H1 (cell line): ENCODE data around the gene CHST10. TPM values are rescaled to one million over a fixed set of nuclear protein-coding genes. Genes with fewer than 3 reads are reported as not detected.

ENCODE experiments used
- CTCF ChIA-PET: fragments of 300-600 bp; sonication (Branson Sonifier 250); formaldehyde crosslinking; loops from one replicate; lab custom pipeline; 2021; ENCODE audit not compliant: partially characterized antibody; lab: Charles Lee
- POLR2A ChIA-PET: fragments of 300-600 bp; sonication (Branson Sonifier 250); formaldehyde crosslinking; loops from one replicate; lab custom pipeline; 2021; ENCODE audit warnings: inconsistent platforms; ENCODE audit not compliant: partially characterized antibody; lab: Charles Lee
- DNase-seq, 2 experiments: peaks; one replicate each; pipeline versions ENCODE4 v3.0.0 to v3.0.0-alpha.2; 2010 to 2022; ENCODE audit warnings: low spot score in 2 of 2, low read depth in 1 of 2, mixed read lengths in 1 of 2
- FAIRE-seq: peaks from 2 replicates; lab custom pipeline; 2011; peaks lifted over from hg19 to GRCh38; lab: Jason Lieb, UNC
- H2AFZ ChIP-seq: 2 replicates; pipeline ENCODE4 v1.8.1; 2012; ENCODE audit warnings: low read length, inconsistent platforms
- H2AK5ac ChIP-seq: 2 replicates; pipeline ENCODE4 v1.6.1; 2013; ENCODE audit warnings: low read depth, low read length
- H2BK120ac ChIP-seq: replicated peaks from 2 replicates; pipeline ENCODE3; 2013; ENCODE audit warnings: low read depth, low read length, inconsistent platforms
- H2BK12ac ChIP-seq: 2 replicates; pipeline ENCODE4 v1.6.1; 2013; ENCODE audit warnings: low read depth, low read length
- H2BK15ac ChIP-seq: 2 replicates; pipeline ENCODE4 v1.6.1; 2013; ENCODE audit warnings: low read length
- H2BK20ac ChIP-seq: 2 replicates; pipeline ENCODE4 v1.6.1; 2013; ENCODE audit warnings: low read length
- H2BK5ac ChIP-seq: 2 replicates; pipeline ENCODE4 v1.6.1; 2013; ENCODE audit warnings: low read depth, low read length
- H3K14ac ChIP-seq: 2 replicates; pipeline ENCODE4 v1.6.1; 2013; ENCODE audit warnings: inconsistent platforms; ENCODE audit not compliant: insufficient read length
- H3K18ac ChIP-seq: 2 replicates; pipeline ENCODE4 v1.6.1; 2013; ENCODE audit warnings: low read length; ENCODE audit errors: extremely low read depth
- H3K23ac ChIP-seq: 2 replicates; pipeline ENCODE4 v1.6.1; 2013; ENCODE audit warnings: inconsistent platforms; ENCODE audit not compliant: insufficient read length
- H3K23me2 ChIP-seq: 2 replicates; pipeline ENCODE4 v1.6.1; 2013; ENCODE audit warnings: low read depth, low read length
- H3K27ac ChIP-seq: 2 replicates; pipeline ENCODE4 v1.6.1; 2011; ENCODE audit warnings: low read depth, low read length, inconsistent platforms
- H3K27me3 ChIP-seq, 4 experiments: replicated peaks in 1 of 4; 1 replicate in 1 of 4; 2 replicates in 3 of 4; pipeline versions ENCODE4 v1.6.1 to v1.8.1; 2011 to 2013; ENCODE audit warnings: low read length in 3 of 4, mild to moderate bottlenecking in 3 of 4, inconsistent platforms in 2 of 4, mixed read lengths in 2 of 4, moderate library complexity in 1 of 4; ENCODE audit not compliant: control insufficient read depth in 3 of 4, insufficient read depth in 3 of 4; ENCODE audit errors: extremely low read depth in 1 of 4
- H3K36me3 ChIP-seq, 4 experiments: 2 replicates each; pipeline versions ENCODE4 v1.6.1 to v1.8.1; 2011 to 2013; ENCODE audit warnings: mild to moderate bottlenecking in 4 of 4, low read length in 3 of 4, moderate library complexity in 2 of 4, control low read depth in 1 of 4, inconsistent platforms in 1 of 4; ENCODE audit not compliant: insufficient read depth in 4 of 4, control insufficient read depth in 2 of 4
- H3K4ac ChIP-seq: replicated peaks from 2 replicates; pipeline ENCODE3; 2013; ENCODE audit warnings: low read length, low read depth, mixed read lengths, inconsistent platforms; ENCODE audit not compliant: insufficient read length
- H3K4me1 ChIP-seq, 4 experiments: replicated peaks in 1 of 4; 1 replicate in 1 of 4; 2 replicates in 3 of 4; pipeline versions ENCODE4 v1.6.1 to v1.8.1; 2011 to 2013; ENCODE audit warnings: low read length in 3 of 4, inconsistent platforms in 2 of 4, mixed read lengths in 1 of 4; ENCODE audit not compliant: insufficient read depth in 4 of 4, control insufficient read depth in 3 of 4
- H3K4me2 ChIP-seq, 2 experiments: 2 replicates each; pipeline versions ENCODE4 v1.6.1 to v1.8.1; 2011 to 2013; ENCODE audit warnings: low read depth in 2 of 2, low read length in 2 of 2, control low read depth in 1 of 2, inconsistent platforms in 1 of 2, mild to moderate bottlenecking in 1 of 2; ENCODE audit not compliant: insufficient read depth in 1 of 2
- H3K4me3 ChIP-seq, 4 experiments: fragments of 200-600, 300-600 bp in 1 of 4; sonication (generic), shearing (Covaris generic), sonication (Bioruptor Twin) in 1 of 4; 2 replicates each; pipeline versions ENCODE4 v1.5.1 to v1.8.1; 2011 to 2016; ENCODE audit warnings: low read length in 4 of 4, low read depth in 3 of 4, control low read depth in 2 of 4, inconsistent platforms in 2 of 4, mild to moderate bottlenecking in 2 of 4, mixed read lengths in 1 of 4, moderate library complexity in 1 of 4; ENCODE audit not compliant: insufficient read depth in 2 of 4; ENCODE audit errors: extremely low read depth in 1 of 4
- H3K56ac ChIP-seq: replicated peaks from 2 replicates; pipeline ENCODE3; 2013; ENCODE audit warnings: low read depth, mild to moderate bottlenecking, mixed read lengths, low read length, inconsistent platforms; ENCODE audit not compliant: insufficient read length
- H3K79me1 ChIP-seq: 2 replicates; pipeline ENCODE4 v1.6.1; 2013; ENCODE audit warnings: low read depth, low read length, control low read depth
- H3K79me2 ChIP-seq, 2 experiments: 2 replicates each; pipeline versions ENCODE4 v1.6.1 to v1.8.1; 2012 to 2013; ENCODE audit warnings: low read length in 2 of 2, mild to moderate bottlenecking in 2 of 2, inconsistent platforms in 1 of 2; ENCODE audit not compliant: insufficient read depth in 2 of 2, control insufficient read depth in 1 of 2
- H3K9ac ChIP-seq, 4 experiments: replicated peaks in 1 of 4; 1 replicate in 1 of 4; 2 replicates in 3 of 4; pipeline versions ENCODE4 v1.6.1 to v1.8.1; 2011 to 2013; ENCODE audit warnings: low read depth in 3 of 4, low read length in 3 of 4, control low read depth in 2 of 4, mild to moderate bottlenecking in 2 of 4, moderate library complexity in 2 of 4, inconsistent platforms in 1 of 4; ENCODE audit errors: extremely low read depth in 1 of 4
- H3K9me3 ChIP-seq, 2 experiments: 2 replicates each; pipeline versions ENCODE4 v1.6.1 to v1.8.1; 2012 to 2013; ENCODE audit warnings: mild to moderate bottlenecking in 2 of 2, moderate library complexity in 2 of 2, control low read depth in 1 of 2, inconsistent platforms in 1 of 2, low read depth in 1 of 2, low read length in 1 of 2, mixed read lengths in 1 of 2; ENCODE audit not compliant: insufficient read depth in 2 of 2
- H4K20me1 ChIP-seq, 2 experiments: replicated peaks in 1 of 2; 2 replicates each; pipeline versions ENCODE3 to v1.8.1; 2011 to 2013; ENCODE audit warnings: inconsistent platforms in 2 of 2, low read length in 2 of 2, mild to moderate bottlenecking in 1 of 2; ENCODE audit not compliant: insufficient read depth in 2 of 2, control insufficient read depth in 1 of 2
- H4K5ac ChIP-seq: 2 replicates; pipeline ENCODE4 v1.6.1; 2013; ENCODE audit warnings: low read length, low read depth, mixed read lengths, inconsistent platforms; ENCODE audit not compliant: insufficient read length
- H4K8ac ChIP-seq: 2 replicates; pipeline ENCODE4 v1.8.0; 2013; ENCODE audit warnings: mild to moderate bottlenecking, moderate library complexity, low read length, inconsistent platforms; ENCODE audit not compliant: insufficient read depth; ENCODE audit errors: extremely low read depth
- H4K91ac ChIP-seq: replicated peaks from 2 replicates; pipeline ENCODE3; 2013; ENCODE audit warnings: low read length, mixed read lengths, inconsistent platforms; ENCODE audit not compliant: insufficient read length
- ASH2L ChIP-seq: fragments of 200-600, 300-600 bp; sonication (generic); IDR thresholded peaks from one replicate; pipeline ENCODE4 v1.7.1; 2017; ENCODE audit warnings: low read length
- CHD1 ChIP-seq: IDR thresholded peaks from 2 replicates; pipeline ENCODE4 v1.6.1; 2012; ENCODE audit warnings: low read depth, low read length, improper control_type of control experiment
- CHD2 ChIP-seq: IDR thresholded peaks from 2 replicates; pipeline ENCODE4 v1.6.1; 2012; ENCODE audit warnings: low read length, improper control_type of control experiment
- JUN ChIP-seq: IDR thresholded peaks from 2 replicates; pipeline ENCODE4 v1.6.1; 2011; ENCODE audit warnings: low read depth, mild to moderate bottlenecking, improper control_type of control experiment, low read length
- PHF8 ChIP-seq: fragments of 200-600 bp; sonication (generic); conservative IDR thresholded peaks from 2 replicates; pipeline ENCODE4 v1.7.1; 2012; ENCODE audit warnings: low read depth, mild to moderate bottlenecking, inconsistent platforms, low read length, moderate library complexity
- POLR2AphosphoS5 ChIP-seq: IDR thresholded peaks from 2 replicates; pipeline ENCODE4 v1.6.1; 2011; ENCODE audit warnings: low read depth, low read length
- RBBP5 ChIP-seq: IDR thresholded peaks from 2 replicates; pipeline ENCODE4 v1.7.1; 2012; ENCODE audit warnings: low read depth, mild to moderate bottlenecking, inconsistent platforms, low read length, moderate library complexity, borderline replicate concordance
- RNF2 ChIP-seq: fragments of 200-900, 300-1000 bp; sonication (generic); IDR thresholded peaks from 2 replicates; pipeline ENCODE4 v1.7.1; 2016; ENCODE audit warnings: borderline replicate concordance, low read depth, mild to moderate bottlenecking, antibody characterized with exemption, low read length; ENCODE audit not compliant: poor library complexity, severe bottlenecking; ENCODE audit errors: missing control alignments
- SIX5 ChIP-seq: IDR thresholded peaks from 2 replicates; pipeline ENCODE4 v1.6.1; 2011; ENCODE audit warnings: mild to moderate bottlenecking, low read depth, low read length
- SP1 ChIP-seq: IDR thresholded peaks from 2 replicates; pipeline ENCODE4 v1.6.1; 2011; ENCODE audit warnings: low read depth, low read length
- SP2 ChIP-seq: IDR thresholded peaks from 2 replicates; pipeline ENCODE4 v1.6.1; 2012; ENCODE audit warnings: mild to moderate bottlenecking, low read length, inconsistent platforms
- TAF1 ChIP-seq: IDR thresholded peaks from 2 replicates; pipeline ENCODE4 v1.6.1; 2011; ENCODE audit warnings: mild to moderate bottlenecking, low read depth, low read length
- YY1 ChIP-seq: IDR thresholded peaks from 2 replicates; pipeline ENCODE4 v1.6.1; 2011; ENCODE audit warnings: low read depth, mild to moderate bottlenecking, low read length
- ZNF274 ChIP-seq: IDR thresholded peaks from 2 replicates; pipeline ENCODE4 v1.7.0; 2012; ENCODE audit warnings: low read length, borderline replicate concordance; ENCODE audit errors: extremely low read depth
- WGBS, 2 experiments: shearing (Covaris generic) in 1 of 2; methylation state at CpG; one replicate each; pipeline versions ENCODE4 v1.1.6 to v1.1.7; 2013 to 2015; ENCODE audit warnings: low lambda C conversion rate in 2 of 2, mixed read lengths in 2 of 2, inconsistent platforms in 1 of 2, low coverage in 1 of 2, missing lambda C conversion rate in 1 of 2; ENCODE audit not compliant: insufficient replicate concordance in 2 of 2, insufficient coverage in 1 of 2, insufficient read length in 1 of 2; ENCODE audit errors: extremely low coverage in 1 of 2, missing lambda C conversion rate in 1 of 2; 5-methylcytosine and 5-hydroxymethylcytosine counted together
- polyA plus RNA-seq, 7 experiments: library from polyadenylated mRNA; depleted of rRNA in 3 of 7; stranded (reverse) in 5 of 7; unstranded in 2 of 7; fragments of >200 nt in 5 of 7; fragments of 200-250 nt in 2 of 7; gene quantifications; 1 replicate in 5 of 7; 2 replicates in 1 of 7; 4 replicates in 1 of 7; pipeline versions ENCODE4 v1.2.1 to v1.2.3, GENCODE V29; 2011 to 2013; ENCODE audit warnings: missing spikeins in 2 of 7, mixed read lengths in 2 of 7
- total RNA-seq: library from RNA; stranded (reverse); fragmentation: NEBNext Ultra II Directional; extraction: Animal tissue kit (Norgen Biotek cat#: 25700); gene quantifications from 2 replicates; pipeline ENCODE4 v1.2.1, GENCODE V29; 2021
- TF ChIP-seq, protein P1 (sequence below): IDR thresholded peaks from 2 replicates; pipeline ENCODE4 v1.6.1; 2012; ENCODE audit warnings: inconsistent platforms

CHST10 gene
- total and polyA plus RNA-seq, 2 of the 8 experiments (the other 6 are each of a cell fraction or from before 2014, with no cell fraction given) = 27.3 to 29.1 TPM

DNA sequence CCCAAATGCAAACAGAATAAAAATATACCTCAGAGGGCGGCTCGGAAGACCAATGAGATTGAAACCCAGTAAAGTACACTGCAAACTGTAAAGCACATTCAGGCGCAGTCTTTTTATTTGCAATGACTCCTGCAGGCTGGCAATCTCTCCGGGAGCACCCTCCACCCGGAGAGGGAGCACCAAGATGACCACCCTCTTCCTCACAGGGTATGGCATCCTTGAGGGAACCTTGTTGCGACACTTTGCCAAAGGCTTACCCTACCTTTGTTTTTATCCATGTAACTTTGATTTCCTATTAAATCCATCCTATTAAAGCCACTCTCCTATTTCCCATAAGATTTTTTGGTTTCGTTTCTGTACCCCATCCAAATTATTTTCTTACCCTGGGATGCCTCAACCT, 16.2 kb downstream of the CHST10 start:
- no peak overlapping the region for H2BK20ac ChIP-seq
- POLR2A ChIA-PET = interaction anchor here (1.5 kb wide), 1 partner anchor 11 kb away, joined by 3 read pairs; no protein-coding TSS in a partner anchor
- no peak overlapping the region for H3K18ac ChIP-seq
- peaks cover 0 to 2% of the 10 kb centered on the region in 2 experiments; a peak in 1 of 4 replicates for H3K79me2 ChIP-seq
- no peak overlapping the region for H3K23ac ChIP-seq
- H3K9ac ChIP-seq = no peak overlapping the region
- no peak overlapping the region for H3K27ac ChIP-seq
- peaks cover 6 to 40% (median 16%) of the 10 kb centered on the region in 4 experiments; a peak in 7 of 8 replicates for H3K36me3 ChIP-seq
- no peaks in the 10 kb centered on the region for H3K9me3 ChIP-seq
- no peaks in the 10 kb centered on the region for H4K20me1 ChIP-seq
- no peak overlapping the region for H3K56ac ChIP-seq
- DNase-seq (no peak), FAIRE-seq (no peak)
- H3K4me3 ChIP-seq = no peak overlapping the region
- no peak overlapping the region for H4K91ac ChIP-seq
- CTCF ChIA-PET = interaction anchor here (0.6 to 1.5 kb wide), 2 partner anchors 138 to 224 kb away, joined by 3 to 5 read pairs; no protein-coding TSS in a partner anchor
- no peaks in the 10 kb centered on the region; the same call in none of the 2 replicates for H3K79me1 ChIP-seq
- H2AK5ac ChIP-seq = no peak overlapping the region
- no peak overlapping the region for H3K4me2 ChIP-seq
- no peak overlapping the region for H4K8ac ChIP-seq
- WGBS, 2 experiments = 84% methylated on average over 7 of the region's 7 CpGs; no CpG with 5 or more reads in 1 of the 2 experiments
- no peak overlapping the region for H2BK5ac ChIP-seq
- H3K4me1 ChIP-seq = no peaks in the 10 kb centered on the region; a peak in 1 of 7 replicates
- H3K27me3 ChIP-seq = no peaks in the 10 kb centered on the region
- H3K4ac ChIP-seq = no peak overlapping the region
- no peak overlapping the region for H2BK15ac ChIP-seq
- H3K23me2 ChIP-seq = no peaks in the 10 kb centered on the region
- no peak overlapping the region for H2BK120ac ChIP-seq
- no peak overlapping the region for H2BK12ac ChIP-seq
- no peak overlapping the region for H2AFZ ChIP-seq
- no peak overlapping the region for H3K14ac ChIP-seq
- no peak overlapping the region for H4K5ac ChIP-seq
- no peak for TF ChIP-seq RNF2
- no peak for TF ChIP-seq RBBP5
- TF ChIP-seq YY1 = no peak
- no peak for TF ChIP-seq CHD2
- no peak for TF ChIP-seq ZNF274
- no peak for TF ChIP-seq POLR2AphosphoS5
- no peak for TF ChIP-seq SP2
- TF ChIP-seq ASH2L = no peak
- no peak for TF ChIP-seq TAF1
- no peak for TF ChIP-seq SIX5
- TF ChIP-seq SP1 = no peak
- no peak for TF ChIP-seq CHD1
- TF ChIP-seq, protein P1, sequence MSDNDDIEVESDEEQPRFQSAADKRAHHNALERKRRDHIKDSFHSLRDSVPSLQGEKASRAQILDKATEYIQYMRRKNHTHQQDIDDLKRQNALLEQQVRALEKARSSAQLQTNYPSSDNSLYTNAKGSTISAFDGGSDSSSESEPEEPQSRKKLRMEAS = no peak
- TF ChIP-seq PHF8 = no peak
- TF ChIP-seq JUN = no peak
